Stimulated activated CD4-positive, alpha-beta T cell treated with anti-CD3 and anti-CD28 coated beads, Interleukin-1b, Interleukin-23, amount 100 ng/mL, for 1 hour (primary cell): ENCODE measurements around the gene ENDOD1.
"Not testable (repeated sequence)": the region's sequence is repeated elsewhere in the genome, so short reads cannot be mapped to it uniquely, and the experiment has no call there.

Experiments
- DNase-seq, 2 donors: peaks; one replicate each; pipeline ENCODE4 v3.0.0-alpha.2; 2020; ENCODE audit warnings: low read depth in 2 of 2

ENDOD1 gene

GRCh38 chr11:95104121-95104830 lies 14.6 kb downstream of the ENDOD1 start:
- DNase-seq, result no peak

GRCh38 chr11:95104856-95105255 lies 15.2 kb downstream of the ENDOD1 start:
- no peak for DNase-seq

- no peak for DNase-seq
These were observed 18.5 kb downstream of the ENDOD1 start for GRCh38 chr11:95108159-95108611.

GRCh38 chr11:95108671-95109551 lies 19.3 kb downstream of the ENDOD1 start:
- no peak for DNase-seq

- DNase-seq, result not testable (repeated sequence)
These were observed 21.8 kb downstream of the ENDOD1 start for GRCh38 chr11:95111471-95111870.

- DNase-seq, result no peak
These were observed 22.4 kb downstream of the ENDOD1 start for GRCh38 chr11:95111923-95112540.

- DNase-seq, result no peak
These were observed 26.0 kb downstream of the ENDOD1 start for GRCh38 chr11:95115597-95115996.

GRCh38 chr11:95119361-95120060 lies 29.9 kb downstream of the ENDOD1 start:
- no peak for DNase-seq

GRCh38 chr11:95121698-95122097 lies 32.1 kb downstream of the ENDOD1 start:
- DNase-seq, result no peak

GRCh38 chr11:95123556-95123955 lies 33.9 kb downstream of the ENDOD1 start:
- DNase-seq, result no peak

- no peak for DNase-seq
These were observed 39.0 kb downstream of the ENDOD1 start for GRCh38 chr11:95128602-95129001.

- DNase-seq, result no peak
These were observed 43.3 kb downstream of the ENDOD1 start for GRCh38 chr11:95132956-95133355.

- no peak for DNase-seq
These were observed 44.8 kb downstream of the ENDOD1 start for GRCh38 chr11:95134491-95134890.

GRCh38 chr11:95135155-95135554 lies 45.5 kb downstream of the ENDOD1 start:
- no peak for DNase-seq

GRCh38 chr11:95135880-95136279 lies 46.2 kb downstream of the ENDOD1 start:
- no peak for DNase-seq

- not testable (repeated sequence) for DNase-seq
These were observed 47.1 kb downstream of the ENDOD1 start for GRCh38 chr11:95136747-95137146.

GRCh38 chr11:95137299-95137698 lies 47.7 kb downstream of the ENDOD1 start:
- DNase-seq, result no peak

GRCh38 chr11:95138448-95138847 lies 48.8 kb downstream of the ENDOD1 start:
- DNase-seq, result no peak

- no peak for DNase-seq
These were observed 50.9 kb downstream of the ENDOD1 start for GRCh38 chr11:95140397-95141033.

- no peak for DNase-seq
These were observed 52.8 kb downstream of the ENDOD1 start for GRCh38 chr11:95142431-95142830.

- no peak for DNase-seq
These were observed 53.5 kb downstream of the ENDOD1 start for GRCh38 chr11:95143106-95143681.
